Upper lobe of left lung (tissue), 4 donors: ENCODE results near the gene CALML6.

Experiments used
- POLR2A ChIP-seq, 4 donors: fragments of 450-650 bp; IDR thresholded peaks; one replicate each; pipeline ENCODE4 v1.5.1; 2016 to 2017; ENCODE audit warnings: antibody characterized with exemption in 4 of 4, mild to moderate bottlenecking in 2 of 4
- TF ChIP-seq, protein P1 (sequence below), 6 experiments: fragments of 450-650 bp in 4 of 6; fragments of 200-600 bp in 2 of 6; sonication (generic) in 2 of 6; IDR thresholded peaks; one replicate each; pipeline ENCODE4 v1.5.1; 2016 to 2019; ENCODE audit warnings: antibody characterized with exemption in 6 of 6

DNA sequence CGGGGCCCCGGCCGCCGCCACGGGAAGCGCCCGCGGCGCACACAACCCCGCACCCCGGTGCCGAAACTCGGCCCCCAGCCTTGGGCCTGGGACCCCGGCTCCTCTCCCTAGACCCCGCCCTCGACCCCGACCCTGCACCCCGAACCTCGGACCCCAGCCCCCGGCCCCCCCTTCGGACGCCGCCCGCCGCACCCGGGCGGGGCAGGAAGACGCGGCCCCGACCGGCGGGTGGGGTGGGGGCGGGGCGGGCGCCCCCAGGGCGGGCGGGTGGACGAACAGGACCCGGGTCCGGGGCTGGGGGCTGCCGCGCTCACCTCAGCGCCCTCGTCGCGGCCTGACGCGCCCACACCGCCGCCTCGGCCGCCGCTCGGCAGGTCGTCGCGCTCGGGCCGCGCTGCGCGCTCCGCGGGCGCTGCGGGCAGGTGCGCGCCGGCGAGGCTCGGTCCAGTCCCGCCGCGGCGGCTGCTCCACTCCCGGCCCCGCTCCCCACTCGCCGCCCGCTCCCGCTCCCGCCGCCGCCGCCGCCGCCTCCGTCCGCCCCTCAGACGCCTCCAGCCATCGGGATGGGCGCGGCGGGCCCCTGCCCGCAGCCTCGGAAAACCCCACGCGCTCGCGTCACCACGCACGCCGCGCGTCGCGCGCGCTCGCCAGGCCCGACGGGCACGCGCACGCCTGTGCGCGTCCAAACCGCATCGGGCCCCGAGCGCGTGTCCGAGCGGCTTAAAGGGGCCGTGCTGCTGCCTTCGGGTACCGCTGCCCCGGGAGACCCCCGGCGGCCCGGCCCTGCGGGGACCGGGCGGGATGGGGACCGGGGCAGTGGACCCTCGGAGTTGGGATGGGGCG is 24.3 kb upstream of the CALML6 start, which contains the start of gene GNB1:
- TF ChIP-seq, protein P1, sequence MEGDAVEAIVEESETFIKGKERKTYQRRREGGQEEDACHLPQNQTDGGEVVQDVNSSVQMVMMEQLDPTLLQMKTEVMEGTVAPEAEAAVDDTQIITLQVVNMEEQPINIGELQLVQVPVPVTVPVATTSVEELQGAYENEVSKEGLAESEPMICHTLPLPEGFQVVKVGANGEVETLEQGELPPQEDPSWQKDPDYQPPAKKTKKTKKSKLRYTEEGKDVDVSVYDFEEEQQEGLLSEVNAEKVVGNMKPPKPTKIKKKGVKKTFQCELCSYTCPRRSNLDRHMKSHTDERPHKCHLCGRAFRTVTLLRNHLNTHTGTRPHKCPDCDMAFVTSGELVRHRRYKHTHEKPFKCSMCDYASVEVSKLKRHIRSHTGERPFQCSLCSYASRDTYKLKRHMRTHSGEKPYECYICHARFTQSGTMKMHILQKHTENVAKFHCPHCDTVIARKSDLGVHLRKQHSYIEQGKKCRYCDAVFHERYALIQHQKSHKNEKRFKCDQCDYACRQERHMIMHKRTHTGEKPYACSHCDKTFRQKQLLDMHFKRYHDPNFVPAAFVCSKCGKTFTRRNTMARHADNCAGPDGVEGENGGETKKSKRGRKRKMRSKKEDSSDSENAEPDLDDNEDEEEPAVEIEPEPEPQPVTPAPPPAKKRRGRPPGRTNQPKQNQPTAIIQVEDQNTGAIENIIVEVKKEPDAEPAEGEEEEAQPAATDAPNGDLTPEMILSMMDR (IDR thresholded peaks at IDR 0.05) = peak in 4 of 6 experiments; percentile 7 to 42 (median 10)
- peak in 2 of 4 donors; percentile 75 to 86 for TF ChIP-seq POLR2A (IDR thresholded peaks at IDR 0.05)
